HG03103 (cell line): ENCODE measurements around the gene FNDC3B.

Source experiments
- ATAC-seq: cut with Tn5 transposase; IDR thresholded peaks from one replicate; pipeline ENCODE4 v1.9.1; 2021; ENCODE audit warnings: low read depth; ENCODE audit not compliant: unreplicated experiment

Gene FNDC3B

DNA sequence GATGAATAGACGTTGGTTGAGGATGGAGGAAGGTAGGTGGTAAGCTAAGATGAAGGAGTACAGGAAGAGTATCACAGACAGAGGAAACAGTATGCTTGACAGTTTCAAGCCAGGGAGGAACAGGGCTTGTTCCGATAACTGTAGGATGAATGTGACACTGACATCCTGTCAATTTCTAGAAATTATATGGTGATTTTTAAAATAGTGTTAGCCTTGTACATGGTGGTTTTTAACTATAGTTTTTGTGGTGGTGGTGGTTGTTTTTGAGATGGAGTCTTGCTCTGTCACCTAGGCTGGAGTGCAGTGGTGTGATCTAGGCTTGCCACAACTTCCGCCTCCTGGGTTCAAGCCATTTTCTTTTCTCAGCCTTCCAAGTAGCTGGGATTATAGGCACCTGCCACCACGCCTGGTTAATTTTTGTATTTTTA lies 92.8 kb downstream of the FNDC3B start:
- no peak for ATAC-seq

DNA sequence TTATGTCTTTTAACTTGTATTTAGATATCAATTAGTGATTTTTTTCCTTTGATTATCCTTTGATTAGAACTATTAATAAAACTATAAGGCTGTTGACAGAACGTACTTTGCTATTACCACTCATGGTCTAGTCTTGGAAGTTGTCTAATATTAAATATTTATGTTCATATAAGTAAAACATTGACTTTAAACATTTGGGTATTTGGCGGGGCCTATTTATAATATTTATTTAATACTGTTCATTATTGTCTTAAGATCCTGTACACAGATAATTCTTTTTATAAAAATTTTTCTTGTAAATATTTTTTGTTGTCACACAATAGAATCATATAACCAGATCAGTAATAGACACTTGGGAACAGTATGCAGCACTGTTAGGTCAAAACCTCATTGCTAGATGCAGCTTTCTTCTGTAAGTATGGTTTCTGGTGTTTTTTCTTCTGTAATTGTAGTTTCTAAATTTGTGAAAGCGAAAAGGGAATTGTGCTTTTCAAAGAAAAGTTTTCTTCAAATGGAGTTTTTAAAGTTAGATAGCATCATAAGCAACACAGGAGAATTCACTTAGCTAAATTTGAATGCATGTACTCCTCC lies 93.4 kb downstream of the FNDC3B start:
- no peak for ATAC-seq

DNA sequence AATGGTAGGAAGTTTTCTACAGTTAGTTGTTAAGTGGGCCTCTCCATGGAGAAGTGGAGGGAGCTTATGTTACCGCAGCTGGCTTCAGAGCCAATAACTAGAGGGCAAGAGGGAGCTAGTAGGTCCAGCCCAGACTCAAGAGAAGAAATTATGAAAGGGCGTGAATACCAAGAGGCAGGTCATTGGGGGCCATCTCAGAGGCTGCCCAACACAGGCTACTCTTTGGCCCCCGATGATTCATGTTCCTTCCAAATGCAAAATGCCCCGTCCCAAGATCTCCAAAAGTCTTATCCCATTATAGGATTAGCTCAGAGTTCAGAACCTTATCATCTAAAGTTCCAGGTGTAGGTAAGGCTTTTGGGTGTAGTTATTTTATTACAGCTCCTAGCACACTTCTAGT lies 94.5 kb downstream of the FNDC3B start:
- ATAC-seq = no peak

DNA sequence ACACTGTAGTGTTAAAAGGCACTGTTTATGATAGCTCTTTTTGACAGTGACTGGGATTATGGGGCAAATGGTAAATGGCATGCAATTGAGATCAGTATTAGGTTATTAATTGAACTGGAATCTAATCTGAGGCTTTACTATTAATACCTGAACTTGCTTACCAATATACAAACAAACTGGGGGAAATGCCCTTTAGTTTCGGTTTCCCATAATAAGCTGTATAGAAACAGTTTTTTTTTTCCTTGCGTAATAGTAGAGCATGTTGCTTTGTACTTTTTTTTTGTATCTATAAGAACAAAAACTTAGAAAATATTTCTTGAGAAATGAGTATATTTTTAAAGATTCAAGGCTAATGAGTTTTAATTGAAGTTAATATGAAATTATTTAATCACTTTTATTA lies 95.0 kb downstream of the FNDC3B start:
- ATAC-seq = no peak

DNA sequence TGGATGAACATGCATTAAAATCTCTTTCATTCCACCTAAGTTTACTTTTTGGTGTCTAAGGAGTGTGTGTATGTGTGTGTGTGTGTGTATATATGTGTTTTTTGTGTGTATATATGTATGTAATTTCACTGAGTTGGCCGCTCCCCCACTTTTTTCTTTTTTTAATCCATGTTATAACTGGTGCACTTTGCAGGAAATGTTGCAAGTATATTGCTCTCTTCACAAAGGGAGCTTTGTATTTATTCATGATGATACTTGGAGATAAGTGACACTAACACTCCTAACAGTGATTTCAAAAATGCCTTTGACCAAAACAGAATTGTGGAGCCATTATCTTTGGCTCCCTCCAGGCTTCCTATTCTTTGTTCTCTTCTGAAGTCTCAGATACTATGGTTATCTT lies 95.8 kb downstream of the FNDC3B start:
- ATAC-seq = no peak

DNA sequence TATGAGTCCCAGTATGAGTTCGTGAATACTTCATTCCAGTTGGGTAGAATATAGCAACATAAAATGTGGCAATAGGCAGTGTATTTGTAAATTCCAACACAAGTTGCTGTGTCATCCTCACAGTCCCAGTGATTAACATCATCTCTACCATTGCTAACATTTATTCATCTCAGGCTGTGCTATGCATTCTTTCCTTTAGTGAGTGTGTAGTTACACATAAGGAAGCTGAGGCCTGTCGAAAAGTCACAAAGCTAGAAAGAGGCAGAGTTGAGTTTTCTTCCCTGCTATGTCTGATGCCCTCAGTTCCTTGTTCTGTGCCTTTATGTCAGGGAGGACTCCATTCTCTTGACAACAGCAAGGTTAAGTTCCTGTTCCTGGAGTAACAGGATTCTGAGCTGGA lies 96.4 kb downstream of the FNDC3B start:
- ATAC-seq = no peak

DNA sequence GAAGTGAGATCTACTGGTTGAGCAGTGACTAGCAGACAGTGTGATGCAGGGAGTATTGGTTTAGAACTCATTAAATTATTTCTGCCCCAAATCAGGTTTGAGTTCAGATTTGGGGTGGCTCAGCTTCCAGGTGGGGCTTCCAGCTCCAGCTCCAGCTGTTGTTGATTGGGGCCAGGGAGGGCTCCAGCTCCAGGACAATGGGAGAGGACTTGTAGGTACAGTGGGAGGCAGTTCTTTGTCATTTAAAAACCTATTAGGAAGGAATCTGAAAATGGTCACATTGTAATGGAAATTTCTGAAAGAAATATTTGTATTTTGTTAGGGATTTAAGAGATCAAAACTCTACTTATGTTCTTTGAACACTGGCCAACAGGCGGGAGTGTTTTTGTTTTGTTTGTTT lies 97.0 kb downstream of the FNDC3B start:
- no peak for ATAC-seq

DNA sequence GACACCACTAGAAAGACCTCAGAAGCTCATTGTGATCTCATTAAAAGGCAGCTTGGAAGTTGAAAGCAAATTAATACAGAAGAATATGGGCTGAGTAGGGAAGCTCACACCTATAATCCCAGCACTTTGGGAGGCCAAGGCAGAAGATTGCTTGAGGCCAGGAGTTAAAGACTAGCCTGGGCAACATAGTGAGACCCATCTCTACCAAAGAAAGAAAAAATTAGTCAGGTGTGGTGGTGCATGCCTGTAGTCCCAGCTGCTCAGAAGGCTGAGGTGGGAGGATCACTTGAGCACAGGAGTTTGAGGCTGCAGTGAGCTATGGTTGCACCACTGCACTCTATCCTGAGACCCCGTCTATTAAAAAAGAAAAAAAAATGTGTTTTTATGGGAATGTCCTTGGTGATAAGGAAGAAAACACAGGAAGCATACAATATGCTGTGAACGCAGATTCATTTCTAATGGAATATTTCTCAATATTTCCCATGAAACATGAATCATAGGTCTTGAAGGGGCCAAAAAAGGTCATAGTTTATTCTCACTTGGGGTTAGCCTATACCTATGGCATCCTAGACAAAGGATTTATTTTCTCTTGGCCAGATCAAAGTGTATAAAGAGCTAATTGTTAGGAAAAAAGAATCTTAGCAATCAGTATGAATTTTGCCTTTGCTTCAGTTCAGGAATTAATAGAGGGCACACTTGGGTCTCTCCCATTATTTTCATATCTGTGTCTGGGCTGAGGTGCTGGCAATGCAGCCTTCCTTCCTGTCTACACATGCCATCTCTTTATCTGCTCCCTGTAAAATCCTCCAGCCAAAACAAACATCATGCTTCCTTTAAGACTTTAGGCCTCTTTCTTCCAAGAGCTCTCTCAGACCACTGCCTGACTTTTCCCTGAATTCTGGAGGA lies 98.2 kb downstream of the FNDC3B start:
- no peak for ATAC-seq

DNA sequence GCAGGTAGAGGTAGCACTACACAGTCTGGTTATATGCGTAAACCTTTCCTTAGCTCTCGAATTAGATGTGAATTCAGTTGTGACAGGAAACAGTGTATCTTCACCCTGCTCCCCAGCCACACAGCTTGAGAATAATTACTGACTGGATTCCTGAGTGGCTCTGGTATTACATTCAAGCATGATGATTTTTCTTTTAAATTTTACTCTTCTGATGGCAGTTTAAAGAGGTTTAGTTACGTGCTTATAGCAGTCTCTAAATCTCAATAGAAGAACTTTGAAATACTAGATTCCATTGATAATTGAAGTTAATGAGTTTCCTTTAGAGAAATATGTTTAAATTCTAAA lies 98.8 kb downstream of the FNDC3B start:
- no peak for ATAC-seq

DNA sequence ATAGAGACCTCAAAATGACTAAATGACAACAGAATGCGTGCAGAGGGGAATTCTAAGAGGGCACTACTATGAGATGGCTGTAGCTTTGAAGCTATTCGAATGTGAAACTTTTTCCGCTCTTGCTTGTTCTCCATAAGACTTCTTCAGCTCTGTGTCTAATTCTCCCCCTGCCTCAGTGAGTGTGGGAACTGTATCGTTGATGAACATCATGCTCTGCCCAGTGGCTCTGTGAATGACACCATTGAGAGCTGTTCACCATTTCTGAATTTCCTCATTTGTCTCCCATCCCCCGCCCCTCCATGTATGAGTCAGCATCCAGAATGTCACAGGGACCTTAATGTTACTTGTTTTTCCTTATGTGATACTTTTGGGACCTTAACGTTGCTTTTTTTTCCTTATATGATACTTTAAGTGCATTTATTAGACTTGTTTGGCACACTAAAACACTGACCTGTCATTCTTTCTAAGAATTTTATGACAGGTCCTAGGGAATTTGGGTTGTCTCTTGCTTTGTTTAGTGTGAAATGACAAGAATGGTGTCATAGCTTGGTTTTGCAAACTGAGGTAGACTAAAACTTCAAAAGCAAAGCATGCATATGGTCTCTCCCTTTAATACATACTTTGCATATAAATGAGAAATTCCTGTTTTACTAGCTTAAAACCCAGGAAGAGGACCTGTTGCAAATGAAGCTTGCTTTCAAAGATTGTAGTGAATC lies 99.6 kb downstream of the FNDC3B start:
- ATAC-seq = peak; percentile 41

DNA sequence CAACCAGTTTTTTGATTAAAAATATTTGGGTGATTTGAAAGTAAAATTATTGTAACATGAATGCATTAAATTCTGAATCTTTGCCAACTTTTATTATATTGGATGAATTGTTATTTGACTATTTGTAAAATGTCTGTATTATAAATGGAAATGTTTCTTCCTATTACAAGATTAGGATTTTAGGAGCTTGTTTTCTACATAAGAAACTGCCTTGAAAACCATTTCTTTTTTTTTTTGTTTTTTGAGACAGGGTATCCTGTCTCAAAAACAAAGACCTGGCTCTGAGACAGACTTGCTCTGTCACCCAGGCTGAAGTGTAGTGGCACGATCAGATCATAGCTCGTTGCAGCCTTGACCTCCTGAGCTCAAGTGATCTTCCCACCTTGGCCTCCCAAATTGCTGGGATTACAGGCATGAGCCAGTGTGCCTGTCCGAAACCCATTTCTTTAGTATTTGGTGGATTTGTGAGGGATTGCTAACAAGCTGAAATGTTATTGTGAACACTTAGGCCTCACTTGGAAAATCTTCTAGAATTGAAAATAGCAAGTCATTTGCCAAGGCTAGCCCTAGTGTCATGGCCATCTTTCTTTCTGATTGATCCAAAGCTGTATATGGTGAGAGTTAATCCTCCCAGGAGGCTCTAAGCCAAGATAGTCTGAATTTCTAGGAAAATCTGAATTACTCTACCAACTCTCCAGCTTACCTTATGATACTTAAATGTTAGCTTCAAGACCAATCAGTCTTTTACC lies 100.3 kb downstream of the FNDC3B start:
- no peak for ATAC-seq

DNA sequence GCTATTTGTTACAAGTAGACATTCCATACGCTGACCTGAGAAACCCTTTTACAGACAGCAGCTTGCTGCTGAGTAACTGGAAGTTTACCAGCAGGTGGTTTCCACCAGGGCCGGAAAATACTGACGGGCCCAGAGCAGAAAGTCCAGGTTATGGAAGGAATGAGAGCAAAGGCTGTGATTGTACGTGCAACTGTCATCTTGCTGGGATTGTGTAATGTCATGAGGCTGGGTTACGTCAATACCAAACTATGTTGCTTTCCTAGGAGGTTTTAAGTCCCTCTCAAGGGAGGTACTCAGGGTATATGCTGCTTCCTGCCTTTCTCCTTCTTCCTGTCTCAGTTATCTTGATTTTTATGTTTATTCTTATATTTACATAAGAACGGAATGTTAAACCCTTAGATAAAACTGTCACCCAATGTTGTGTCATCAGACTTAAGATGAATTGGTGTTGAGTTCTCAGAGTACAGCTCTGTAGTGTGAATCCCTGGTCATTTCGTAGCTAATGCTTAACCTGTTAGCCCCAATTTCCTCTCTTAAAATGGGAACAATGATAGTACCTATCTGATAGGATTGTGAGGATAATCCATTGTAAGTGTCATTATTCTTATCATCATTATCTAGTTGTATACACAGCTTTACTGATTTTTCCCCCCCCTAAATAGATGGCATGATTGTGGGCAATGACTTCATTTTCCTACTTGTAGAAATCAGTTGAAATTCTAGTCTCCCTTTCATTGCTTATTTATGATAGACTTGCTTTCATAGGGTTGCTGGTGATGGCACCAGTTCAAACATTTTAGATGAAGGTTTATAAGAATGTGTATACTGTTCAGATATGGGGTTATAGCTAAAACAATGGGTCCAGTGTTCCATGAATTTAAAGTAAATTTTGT lies 101.4 kb downstream of the FNDC3B start:
- no peak for ATAC-seq

DNA sequence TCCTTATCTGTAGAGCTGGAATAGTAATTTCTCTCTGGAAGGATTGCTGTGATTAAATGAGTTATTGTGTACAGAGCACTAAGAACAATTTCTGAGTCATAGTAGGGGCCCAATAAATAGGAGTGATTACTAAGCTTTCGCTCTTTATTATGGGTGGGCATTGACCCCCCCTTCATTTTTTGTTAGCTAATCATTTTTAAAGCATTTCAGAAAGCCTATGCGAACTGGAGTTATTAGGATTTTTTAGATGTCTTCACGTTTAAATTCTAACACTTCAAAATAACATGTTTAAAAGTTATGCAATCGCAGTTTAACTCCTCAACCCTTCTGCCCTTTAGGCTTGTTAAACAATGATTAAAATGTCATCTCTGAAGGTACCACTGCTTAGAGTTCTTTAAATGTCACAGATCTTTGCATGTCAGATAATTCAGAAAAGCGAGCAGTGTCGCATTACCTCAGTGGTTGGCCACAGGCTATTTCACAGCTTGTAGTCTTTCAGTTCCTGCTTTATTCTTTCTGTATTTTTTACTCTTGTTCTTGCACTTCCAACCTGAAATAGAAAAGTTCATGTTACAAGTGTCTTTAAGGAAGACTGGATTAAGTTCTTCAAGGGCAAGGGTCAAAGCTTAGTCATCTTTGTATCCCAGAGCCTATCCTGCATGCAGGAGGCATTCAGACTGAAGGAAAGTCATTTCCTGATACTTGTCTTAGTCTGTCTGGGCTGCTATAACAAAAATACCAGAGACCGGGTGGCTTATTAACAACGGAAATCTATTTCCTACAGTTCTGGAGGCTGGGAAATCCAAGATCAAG lies 102.9 kb downstream of the FNDC3B start:
- ATAC-seq = peak; percentile 68

DNA sequence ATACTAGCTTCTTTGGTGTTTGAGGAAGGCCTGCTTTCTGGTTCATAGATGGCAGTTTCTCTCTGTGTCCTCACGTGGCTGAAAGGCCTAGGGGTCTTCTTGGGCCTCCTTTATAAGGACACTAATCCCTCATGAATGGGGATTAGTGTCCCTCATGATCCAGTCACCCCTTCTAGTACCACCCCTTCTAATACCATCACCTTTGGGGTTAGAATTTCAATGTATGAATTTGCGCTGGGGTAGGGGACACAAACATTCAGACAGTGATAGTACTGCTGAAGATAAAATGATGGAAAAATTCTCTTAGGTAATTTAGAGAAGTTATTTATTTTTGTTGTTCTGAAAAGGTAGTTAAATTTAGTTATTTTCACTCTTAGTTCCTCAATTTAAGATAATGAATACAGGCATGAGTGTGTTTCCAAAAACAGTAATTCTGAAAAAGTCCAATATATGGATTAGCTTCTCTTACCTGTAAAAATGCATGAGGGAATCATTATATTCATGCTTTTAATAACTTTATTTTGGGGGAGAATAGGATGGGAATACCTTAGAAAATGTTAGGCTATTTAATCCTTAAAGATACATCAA lies 103.6 kb downstream of the FNDC3B start:
- peak; percentile 3 for ATAC-seq

DNA sequence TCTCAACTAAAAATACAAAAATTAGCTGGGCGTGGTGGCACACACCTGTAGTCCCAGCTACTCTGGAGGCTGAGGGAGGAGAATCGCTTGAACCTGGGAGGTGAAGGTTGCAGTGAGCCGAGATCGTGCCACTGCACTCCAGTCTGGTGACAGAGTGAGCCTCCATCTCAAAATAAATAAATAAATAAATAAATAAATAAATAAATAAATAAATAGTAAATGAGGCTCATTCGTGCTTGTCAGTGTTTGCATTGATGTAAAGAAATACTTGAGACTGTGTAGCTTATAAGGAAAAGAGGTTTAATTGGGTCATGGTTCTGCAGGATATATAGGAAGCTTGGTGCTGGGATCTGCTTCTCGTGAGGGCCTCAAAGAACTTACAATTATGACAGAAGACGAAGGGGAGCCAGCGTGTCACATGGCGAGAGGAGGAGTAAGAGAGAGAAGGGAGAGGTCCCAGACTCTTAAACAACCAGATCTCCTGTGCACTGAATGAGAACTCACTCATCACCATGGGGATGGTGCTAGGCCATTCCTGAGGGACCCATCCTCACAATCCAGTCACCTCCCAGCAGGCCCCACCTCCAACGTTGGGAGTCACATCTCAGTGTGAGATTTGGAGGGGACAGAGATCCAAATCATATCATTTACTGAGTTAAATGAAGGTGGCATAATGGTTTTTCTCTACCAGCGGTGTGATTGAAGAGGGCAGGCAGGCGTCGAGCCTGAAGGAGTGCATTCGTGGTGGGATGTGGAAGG lies 104.5 kb downstream of the FNDC3B start:
- ATAC-seq = no peak

DNA sequence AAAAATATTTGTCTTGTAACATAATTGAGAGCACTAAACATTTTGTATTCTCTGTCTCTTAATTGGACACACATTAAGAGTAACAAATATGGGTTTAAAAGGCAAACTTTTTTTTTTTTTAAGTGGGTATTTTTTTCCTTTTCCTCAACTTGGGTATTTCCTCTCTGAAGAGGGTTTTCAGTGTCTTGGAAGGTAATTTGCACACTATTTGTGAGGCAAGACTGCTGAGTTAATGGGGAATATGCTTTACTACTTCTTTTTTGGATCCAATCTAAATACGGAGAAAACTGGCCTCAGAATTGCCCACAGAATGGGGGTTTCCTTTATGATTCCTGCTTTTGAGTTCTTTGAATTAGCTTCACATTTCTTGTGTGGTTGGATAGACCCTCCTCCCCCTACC lies 105.2 kb downstream of the FNDC3B start:
- ATAC-seq = no peak

DNA sequence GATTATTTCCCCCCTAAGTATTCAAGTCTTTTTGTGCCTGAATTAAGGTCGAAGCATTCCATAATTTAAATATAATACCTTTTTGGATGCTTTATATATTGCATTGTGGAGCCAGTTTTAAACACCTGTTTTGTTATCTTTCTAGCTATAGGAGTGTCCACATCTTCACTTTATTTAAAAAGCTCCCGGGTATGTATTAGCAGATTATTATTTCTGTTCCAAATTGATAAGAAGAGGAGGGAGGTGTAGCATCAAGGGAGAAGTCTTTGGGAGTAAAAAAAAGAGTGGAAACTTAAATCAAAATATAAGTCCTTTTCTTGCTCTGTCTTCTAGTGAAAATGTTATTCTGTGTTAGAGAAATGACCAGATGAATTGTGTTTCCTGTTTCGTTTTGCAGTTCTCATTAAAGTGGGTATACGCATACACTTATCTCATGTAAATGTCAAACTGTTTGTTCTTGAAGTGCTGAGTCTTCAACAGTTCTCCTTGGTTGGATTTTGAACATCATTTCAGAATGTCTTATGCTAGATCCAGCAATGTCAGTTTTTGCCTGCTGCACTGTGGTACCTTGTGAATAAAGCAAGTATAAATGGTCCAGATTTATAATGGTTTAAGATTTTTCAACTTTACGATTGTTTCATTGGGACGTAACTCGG lies 105.8 kb downstream of the FNDC3B start:
- ATAC-seq = no peak

DNA sequence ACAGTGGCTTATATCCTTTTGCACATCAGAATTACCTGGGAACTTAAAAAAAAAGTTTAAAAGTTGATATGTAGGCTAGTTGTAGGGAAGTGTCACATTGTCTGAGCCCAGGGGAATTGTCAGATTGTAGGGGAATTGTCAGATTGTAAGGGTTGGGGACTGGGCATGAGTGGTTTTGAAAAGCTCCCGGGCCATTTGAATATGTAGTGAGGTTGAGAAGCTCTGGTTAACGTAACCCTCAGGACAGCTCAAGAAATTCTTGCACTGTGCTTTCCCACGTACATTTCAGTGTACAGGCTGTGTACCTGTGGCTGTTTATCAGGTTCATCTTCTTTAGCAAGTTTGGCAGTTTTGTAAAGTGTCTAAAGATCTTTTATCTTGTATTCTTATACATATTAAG lies 107.0 kb downstream of the FNDC3B start:
- no peak for ATAC-seq
